Esophagus (tissue), 2 donors: ENCODE results near the gene DCLK1. TPM values are rescaled to one million over a fixed set of nuclear protein-coding genes. Genes with fewer than 3 reads are reported as not detected.

ENCODE experiments used
- H3K27ac ChIP-seq, 2 donors: one replicate each; pipeline ENCODE4 v1.5.1; 2013; ENCODE audit warnings: low read depth in 2 of 2, mild to moderate bottlenecking in 2 of 2, inconsistent platforms in 1 of 2, low read length in 1 of 2, moderate library complexity in 1 of 2
- H3K27me3 ChIP-seq, 2 donors: one replicate each; pipeline ENCODE4 v1.6.1; 2013; ENCODE audit warnings: low read length in 2 of 2, control low read depth in 1 of 2, mild to moderate bottlenecking in 1 of 2; ENCODE audit not compliant: insufficient read depth in 2 of 2, control insufficient read depth in 1 of 2
- H3K36me3 ChIP-seq, 2 donors: one replicate each; pipeline ENCODE4 v1.6.1; 2013; ENCODE audit warnings: low read length in 1 of 2; ENCODE audit not compliant: control insufficient read depth in 2 of 2, insufficient read depth in 2 of 2
- H3K4me1 ChIP-seq, 2 donors: one replicate each; pipeline ENCODE4 v1.6.1; 2013; ENCODE audit warnings: low read length in 1 of 2; ENCODE audit not compliant: control insufficient read depth in 2 of 2, insufficient read depth in 2 of 2
- H3K4me3 ChIP-seq, 2 donors: one replicate each; pipeline ENCODE4 v1.5.1; 2013; ENCODE audit warnings: low read length in 2 of 2, mild to moderate bottlenecking in 2 of 2, low read depth in 1 of 2, moderate library complexity in 1 of 2
- H3K9me3 ChIP-seq, 2 donors: one replicate each; pipeline ENCODE4 v1.6.1; 2013; ENCODE audit warnings: mild to moderate bottlenecking in 2 of 2, low read depth in 1 of 2, low read length in 1 of 2, moderate library complexity in 1 of 2; ENCODE audit not compliant: control insufficient read depth in 2 of 2, insufficient read depth in 1 of 2
- WGBS, 2 donors: extraction: QIAGEN DNeasy Blood & Tissue Kit; methylation state at CpG; one replicate each; pipeline ENCODE4 v1.1.7; 2013; 5-methylcytosine and 5-hydroxymethylcytosine counted together
- polyA plus RNA-seq, 2 donors: library from polyadenylated mRNA; stranded (reverse); fragments of 200-250 nt; gene quantifications; one replicate each; pipeline ENCODE4 v1.2.3, GENCODE V29; 2013
- donor health status: healthy with polysubstance abuse.
- donor health status: Bipolar disorder and iron deficiency.

The DCLK1 gene
- polyA plus RNA-seq, 2 donors, result 0.47 to 0.75 TPM

GRCh38 chr13:35764326-35765015 lies 366.7 kb downstream of the DCLK1 start:
- peaks cover 0 to 6% of the 10 kb centered on the region in 2 donors for H3K9me3 ChIP-seq
- H3K27ac ChIP-seq, result no peak overlapping the region
- no peaks in the 10 kb centered on the region for H3K4me1 ChIP-seq
- H3K27me3 ChIP-seq, result no peaks in the 10 kb centered on the region
- no peak overlapping the region for H3K4me3 ChIP-seq
- 73 to 79% methylated on average over 4 of the region's 4 CpGs for WGBS, 2 donors
- H3K36me3 ChIP-seq, result no peaks in the 10 kb centered on the region

GRCh38 chr13:35763782-35764123 lies 367.4 kb downstream of the DCLK1 start:
- Histone ChIP-seq H3K27ac (no peak overlapping the region), H3K4me1 (no peaks in the 10 kb centered on the region), H3K36me3 (no peaks in the 10 kb centered on the region), H3K9me3 (peaks cover 0 to 6% of the 10 kb centered on the region in 2 donors), H3K4me3 (no peak overlapping the region), H3K27me3 (no peaks in the 10 kb centered on the region)
- 87 to 89% methylated on average over 7 of the region's 7 CpGs for WGBS, 2 donors

GRCh38 chr13:35763060-35763781 lies 368.0 kb downstream of the DCLK1 start:
- H3K36me3 ChIP-seq, result no peaks in the 10 kb centered on the region
- no peak overlapping the region for H3K4me3 ChIP-seq
- H3K27me3 ChIP-seq, result no peaks in the 10 kb centered on the region
- H3K4me1 ChIP-seq, result no peaks in the 10 kb centered on the region
- 73 to 81% methylated on average over 4 of the region's 4 CpGs for WGBS, 2 donors
- no peak overlapping the region for H3K27ac ChIP-seq
- peaks cover 0 to 6% of the 10 kb centered on the region in 2 donors for H3K9me3 ChIP-seq

- H3K4me3 ChIP-seq, result no peak overlapping the region
- WGBS, 2 donors, result 89 to 96% methylated on average over 2 of the region's 2 CpGs
- no peaks in the 10 kb centered on the region for H3K4me1 ChIP-seq
Measured at GRCh38 chr13:35761440-35762252, 369.5 kb downstream of the DCLK1 start.

GRCh38 chr13:35760735-35761281 lies 370.4 kb downstream of the DCLK1 start:
- H3K9me3 ChIP-seq, result peaks cover 0 to 6% of the 10 kb centered on the region in 2 donors

More at GRCh38 chr13:35761440-35762252, 369.5 kb downstream of the DCLK1 start:
- Histone ChIP-seq H3K36me3 (no peaks in the 10 kb centered on the region), H3K9me3 (peaks cover 0 to 6% of the 10 kb centered on the region in 2 donors), H3K27ac (no peak overlapping the region), H3K27me3 (no peaks in the 10 kb centered on the region)

GRCh38 chr13:35747594-35747993 lies 383.6 kb downstream of the DCLK1 start:
- H3K27ac ChIP-seq, result no peak overlapping the region
- H3K27me3 ChIP-seq, result no peaks in the 10 kb centered on the region
- H3K4me3 ChIP-seq, result no peak overlapping the region
- WGBS, 2 donors, result 58 to 61% methylated on average over 2 of the region's 2 CpGs
- H3K36me3 ChIP-seq, result no peaks in the 10 kb centered on the region
- no peaks in the 10 kb centered on the region for H3K9me3 ChIP-seq
- no peaks in the 10 kb centered on the region for H3K4me1 ChIP-seq

More at GRCh38 chr13:35760735-35761281, 370.4 kb downstream of the DCLK1 start:
- Histone ChIP-seq H3K27me3 (no peaks in the 10 kb centered on the region), H3K27ac (no peak overlapping the region), H3K4me3 (no peak overlapping the region), H3K4me1 (no peaks in the 10 kb centered on the region), H3K36me3 (no peaks in the 10 kb centered on the region)
- 56 to 65% methylated on average over 13 of the region's 13 CpGs for WGBS, 2 donors

GRCh38 chr13:35744566-35745178 lies 386.5 kb downstream of the DCLK1 start:
- H3K27ac ChIP-seq, result no peak overlapping the region
- H3K4me3 ChIP-seq, result no peak overlapping the region
- H3K27me3 ChIP-seq, result no peaks in the 10 kb centered on the region
- no peaks in the 10 kb centered on the region for H3K4me1 ChIP-seq
- 41 to 57% methylated on average over 9 of the region's 9 CpGs for WGBS, 2 donors
- no peaks in the 10 kb centered on the region for H3K36me3 ChIP-seq
- no peaks in the 10 kb centered on the region for H3K9me3 ChIP-seq

GRCh38 chr13:35744144-35744543 lies 387.0 kb downstream of the DCLK1 start:
- Histone ChIP-seq H3K9me3 (no peaks in the 10 kb centered on the region), H3K27me3 (no peaks in the 10 kb centered on the region), H3K36me3 (no peaks in the 10 kb centered on the region), H3K4me3 (no peak overlapping the region), H3K4me1 (no peaks in the 10 kb centered on the region), H3K27ac (no peak overlapping the region)
- WGBS, 2 donors, result 70 to 75% methylated on average over 2 of the region's 2 CpGs

- WGBS, 2 donors, result 75 to 77% methylated on average over 3 of the region's 3 CpGs
- no peaks in the 10 kb centered on the region for H3K9me3 ChIP-seq
- no peak overlapping the region for H3K27ac ChIP-seq
- H3K36me3 ChIP-seq, result no peaks in the 10 kb centered on the region
- H3K4me3 ChIP-seq, result no peak overlapping the region
- no peaks in the 10 kb centered on the region for H3K27me3 ChIP-seq
- no peaks in the 10 kb centered on the region for H3K4me1 ChIP-seq
Measured at GRCh38 chr13:35743165-35743564, 388.0 kb downstream of the DCLK1 start.
